ENCODE results near the gene FEZF2.

DNA sequence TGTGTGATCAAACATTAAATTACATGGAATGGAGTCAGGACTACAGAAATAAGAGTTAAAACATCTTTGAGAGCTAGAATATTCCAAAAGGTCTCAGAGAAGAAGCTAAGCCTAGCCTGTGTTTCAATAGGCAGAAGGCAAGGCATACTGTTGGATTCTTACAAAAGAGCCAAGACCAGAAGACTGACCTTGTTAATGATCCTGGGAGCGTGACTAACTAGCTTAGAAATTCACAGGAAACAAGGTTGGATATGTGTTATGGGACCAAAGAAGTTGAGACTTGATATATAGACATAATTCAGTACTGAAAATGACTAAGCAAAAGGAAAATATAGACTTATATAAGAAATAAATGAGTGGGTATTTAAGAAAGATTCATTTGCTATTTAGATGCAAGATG lies 50.1 kb downstream of the FEZF2 start:
- TF ChIP-seq POLR2A (IDR thresholded peaks at IDR 0.05), result no peak
- TF ChIP-seq, protein P1, sequence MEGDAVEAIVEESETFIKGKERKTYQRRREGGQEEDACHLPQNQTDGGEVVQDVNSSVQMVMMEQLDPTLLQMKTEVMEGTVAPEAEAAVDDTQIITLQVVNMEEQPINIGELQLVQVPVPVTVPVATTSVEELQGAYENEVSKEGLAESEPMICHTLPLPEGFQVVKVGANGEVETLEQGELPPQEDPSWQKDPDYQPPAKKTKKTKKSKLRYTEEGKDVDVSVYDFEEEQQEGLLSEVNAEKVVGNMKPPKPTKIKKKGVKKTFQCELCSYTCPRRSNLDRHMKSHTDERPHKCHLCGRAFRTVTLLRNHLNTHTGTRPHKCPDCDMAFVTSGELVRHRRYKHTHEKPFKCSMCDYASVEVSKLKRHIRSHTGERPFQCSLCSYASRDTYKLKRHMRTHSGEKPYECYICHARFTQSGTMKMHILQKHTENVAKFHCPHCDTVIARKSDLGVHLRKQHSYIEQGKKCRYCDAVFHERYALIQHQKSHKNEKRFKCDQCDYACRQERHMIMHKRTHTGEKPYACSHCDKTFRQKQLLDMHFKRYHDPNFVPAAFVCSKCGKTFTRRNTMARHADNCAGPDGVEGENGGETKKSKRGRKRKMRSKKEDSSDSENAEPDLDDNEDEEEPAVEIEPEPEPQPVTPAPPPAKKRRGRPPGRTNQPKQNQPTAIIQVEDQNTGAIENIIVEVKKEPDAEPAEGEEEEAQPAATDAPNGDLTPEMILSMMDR (IDR thresholded peaks at IDR 0.05), result no peak

Measured in testis (tissue), 2 donors.